Endothelial cell of umbilical vein (primary cell): ENCODE data around the gene C20orf202. TPM values are rescaled to one million over a fixed set of nuclear protein-coding genes. Genes with fewer than 3 reads are reported as not detected.

Source experiments
- BruUV-seq: library from RNA; stranded (reverse); fragments of 400-500 nt; replicated peaks from 2 replicates; lab custom pipeline; 2021; lab: Mats Ljungman, UMichigan
- CTCF ChIA-PET: fragments of 300-600, 350-600 bp; sonication (Branson Sonifier 250); formaldehyde crosslinking; loops from one replicate; lab custom pipeline; 2021; ENCODE audit warnings: antibody characterized with exemption, inconsistent platforms; lab: Charles Lee
- POLR2A ChIA-PET: fragments of 300-600, 350-600 bp; sonication (Branson Sonifier 250); formaldehyde crosslinking; loops from one replicate; lab custom pipeline; 2021; ENCODE audit warnings: antibody characterized with exemption, inconsistent platforms; lab: Charles Lee
- DNase-seq: peaks from one replicate; pipeline ENCODE4 v3.0.0-alpha.2; 2011; ENCODE audit warnings: low read depth, low spot score
- FAIRE-seq: peaks from 2 replicates; lab custom pipeline; 2011; peaks lifted over from hg19 to GRCh38; lab: Jason Lieb, UNC
- H2AFZ ChIP-seq: 2 replicates; pipeline ENCODE4 v1.6.0; 2012; ENCODE audit warnings: low read depth, low read length, control low read depth, inconsistent platforms
- H3K27ac ChIP-seq: 2 replicates; pipeline ENCODE4 v1.5.1; 2011; ENCODE audit warnings: low read depth, mild to moderate bottlenecking, control low read depth, low read length, moderate library complexity; ENCODE audit not compliant: insufficient read depth
- H3K27me3 ChIP-seq, 2 experiments: 2 replicates each; pipeline versions ENCODE4 v1.6.0 to v1.6.1; 2011; ENCODE audit warnings: low read length in 2 of 2, mixed read lengths in 1 of 2; ENCODE audit not compliant: control insufficient read depth in 2 of 2, insufficient read depth in 2 of 2
- H3K36me3 ChIP-seq, 2 experiments: 2 replicates in 1 of 2; 3 replicates in 1 of 2; pipeline ENCODE4 v1.5.1; 2011; ENCODE audit warnings: low read length in 2 of 2, mild to moderate bottlenecking in 1 of 2, moderate library complexity in 1 of 2; ENCODE audit not compliant: control insufficient read depth in 2 of 2, insufficient read depth in 2 of 2; ENCODE audit errors: extremely low read depth in 1 of 2
- H3K4me1 ChIP-seq: 3 replicates; pipeline ENCODE4 v1.5.1; 2011; ENCODE audit warnings: mild to moderate bottlenecking, low read length; ENCODE audit not compliant: control insufficient read depth, insufficient read depth; ENCODE audit errors: extremely low read depth
- H3K4me2 ChIP-seq: 2 replicates; pipeline ENCODE4 v1.6.1; 2011; ENCODE audit warnings: low read length, control low read depth, mixed read lengths; ENCODE audit not compliant: insufficient read depth
- H3K4me3 ChIP-seq, 3 experiments: fragments of 200-600 bp in 1 of 3; sonication (generic), shearing (Covaris generic) in 1 of 3; replicated peaks in 1 of 3; 2 replicates each; pipeline ENCODE4 v1.5.1; 2011 to 2016; ENCODE audit warnings: control low read depth in 3 of 3, low read length in 3 of 3, mild to moderate bottlenecking in 2 of 3, inconsistent platforms in 1 of 3, low read depth in 1 of 3, moderate library complexity in 1 of 3; ENCODE audit not compliant: insufficient read depth in 1 of 3
- H3K79me2 ChIP-seq: 2 replicates; pipeline ENCODE4 v1.6.0; 2012; ENCODE audit warnings: low read length, inconsistent platforms; ENCODE audit not compliant: control insufficient read depth, insufficient read depth
- H3K9ac ChIP-seq: replicated peaks from 2 replicates; pipeline ENCODE3; 2011; ENCODE audit warnings: low read length, control low read depth; ENCODE audit not compliant: insufficient read depth; ENCODE audit errors: extremely low read depth
- H3K9me1 ChIP-seq: replicated peaks from 3 replicates; pipeline ENCODE4 v1.6.0; 2011; ENCODE audit warnings: mild to moderate bottlenecking, low read length; ENCODE audit not compliant: control insufficient read depth, insufficient read depth; ENCODE audit errors: extremely low read depth
- H3K9me3 ChIP-seq: replicated peaks from 2 replicates; pipeline ENCODE4 v1.5.1; 2012; ENCODE audit warnings: low read length, inconsistent platforms; ENCODE audit not compliant: control insufficient read depth, insufficient read depth
- H4K20me1 ChIP-seq: replicated peaks from 2 replicates; pipeline ENCODE3; 2011; ENCODE audit warnings: mild to moderate bottlenecking, low read length; ENCODE audit not compliant: control insufficient read depth, insufficient read depth; ENCODE audit errors: extremely low read depth
- POLR2AphosphoS5 ChIP-seq: IDR thresholded peaks from 2 replicates; pipeline ENCODE4 v1.6.1; 2012; ENCODE audit warnings: low read depth, mild to moderate bottlenecking, control low read depth, low read length, moderate library complexity; ENCODE audit not compliant: insufficient read depth
- dilution Hi-C: fragments of 300-500 bp; cut with MboI; formaldehyde crosslinking; loops from one replicate; pipeline ENCODE4 v1.15.0; 2019; ENCODE audit warnings: low sequenced_read_pairs; ENCODE audit not compliant: extremely low pct_ligation_motif_present
- intact Hi-C: fragments of 100-400 bp; cut with micrococcal nuclease; formaldehyde crosslinking; loops from one replicate; pipeline ENCODE4 v1.10.0; 2022
- polyA plus RNA-seq, 4 experiments: library from polyadenylated mRNA; depleted of rRNA in 3 of 4; stranded (reverse) in 3 of 4; unstranded in 1 of 4; fragments of >200 nt; gene quantifications; 2 replicates each; pipeline versions ENCODE4 v1.2.1 to v1.2.3, GENCODE V29; 2011 to 2012; ENCODE audit warnings: missing spikeins in 1 of 4
- total RNA-seq: library from RNA; stranded (reverse); gene quantifications from 2 replicates; pipeline ENCODE4 v1.2.3, GENCODE V29; 2021
- TF ChIP-seq, protein P1 (sequence below), 2 donors: IDR thresholded peaks; 1 replicate in 1 of 2; 2 replicates in 1 of 2; pipeline ENCODE4 v1.5.1; 2011; ENCODE audit warnings: low read length in 2 of 2, mild to moderate bottlenecking in 2 of 2, moderate library complexity in 2 of 2, control low read depth in 1 of 2, inconsistent platforms in 1 of 2, low read depth in 1 of 2; ENCODE audit not compliant: insufficient read depth in 1 of 2; ENCODE audit errors: extremely low read depth in 1 of 2

The C20orf202 gene
- total and polyA plus RNA-seq, 2 donors (not counting 3 experiments of a cell fraction or from before 2014, with no cell fraction given) = not detected

DNA sequence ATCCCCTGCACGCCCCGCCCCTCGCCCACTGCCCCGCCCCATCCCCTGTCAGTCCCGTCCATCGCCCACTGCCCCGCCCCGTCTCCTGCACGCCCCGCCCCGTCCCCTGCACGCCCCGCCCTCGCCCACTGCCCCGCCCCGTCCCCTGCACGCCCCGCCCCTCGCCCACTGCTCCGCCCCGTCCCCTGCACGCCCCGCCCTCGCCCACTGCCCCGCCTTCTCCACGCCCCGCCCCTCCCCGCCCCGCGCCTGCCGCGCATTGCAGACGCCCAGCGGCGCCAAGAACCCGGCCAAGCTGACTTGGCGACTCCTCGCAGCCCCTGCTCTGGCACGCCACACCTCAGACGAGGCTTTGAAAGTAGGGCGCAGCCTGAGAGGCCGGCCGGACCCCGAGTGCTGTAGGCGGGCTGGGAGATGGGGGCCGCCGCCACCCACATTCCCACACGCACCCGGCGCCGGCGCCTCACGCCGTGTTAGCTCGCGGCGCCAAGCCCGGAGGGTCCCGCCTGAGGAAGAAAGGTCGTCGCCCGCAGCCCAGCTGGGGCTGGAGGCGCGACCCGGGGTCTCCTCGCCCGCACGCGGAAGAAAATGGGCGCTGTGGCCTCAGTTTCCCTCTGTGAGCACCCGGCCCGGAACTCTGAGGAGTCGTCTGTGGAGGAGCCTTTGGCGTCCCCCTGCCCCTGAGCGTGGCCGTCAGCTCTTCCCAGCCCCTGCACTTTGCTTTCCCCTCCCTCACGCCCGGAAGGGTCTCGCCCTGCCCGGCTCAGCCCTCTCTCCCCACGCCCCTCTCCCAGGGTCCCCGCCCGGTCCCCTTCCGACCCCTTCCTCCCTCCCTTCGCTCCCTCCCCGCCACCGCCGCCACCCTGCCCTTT, 22.8 kb downstream of the C20orf202 start, which contains the start of gene RAD21L1:
RAD21L1 (plus strand) TSS at position 262 of the 872 bp plus-strand sequence. CDS start 2,410 bp downstream, outside the sequence.
- peak within 1 kb of the TSS; percentile 70 for H3K27ac ChIP-seq
- no peaks in the 10 kb centered on the region for H3K79me2 ChIP-seq
- no peaks in the 10 kb centered on the region for H3K9me3 ChIP-seq
- intact Hi-C loops = loop anchor here (1.0 to 5.0 kb wide), 7 partner anchors 41 to 244 kb away; partner anchors contain the start of genes FKBP1A, PSMF1 and SNPH
- FAIRE-seq (peak; percentile 64), DNase-seq (peak; percentile 50)
- H3K27me3 ChIP-seq = peaks cover 0 to 23% of the 10 kb centered on the region in 2 experiments
- H3K4me1 ChIP-seq = peaks cover 6% of the 10 kb centered on the region
- H4K20me1 ChIP-seq = no peaks in the 10 kb centered on the region
- dilution Hi-C loops = no loop called here
- BruUV-seq = no TSS peak
- H3K36me3 ChIP-seq = no peaks in the 10 kb centered on the region
- H3K9me1 ChIP-seq = no peaks in the 10 kb centered on the region
- H3K9ac ChIP-seq = peak within 1 kb of the TSS; percentile 74
- TF ChIP-seq, protein P1, sequence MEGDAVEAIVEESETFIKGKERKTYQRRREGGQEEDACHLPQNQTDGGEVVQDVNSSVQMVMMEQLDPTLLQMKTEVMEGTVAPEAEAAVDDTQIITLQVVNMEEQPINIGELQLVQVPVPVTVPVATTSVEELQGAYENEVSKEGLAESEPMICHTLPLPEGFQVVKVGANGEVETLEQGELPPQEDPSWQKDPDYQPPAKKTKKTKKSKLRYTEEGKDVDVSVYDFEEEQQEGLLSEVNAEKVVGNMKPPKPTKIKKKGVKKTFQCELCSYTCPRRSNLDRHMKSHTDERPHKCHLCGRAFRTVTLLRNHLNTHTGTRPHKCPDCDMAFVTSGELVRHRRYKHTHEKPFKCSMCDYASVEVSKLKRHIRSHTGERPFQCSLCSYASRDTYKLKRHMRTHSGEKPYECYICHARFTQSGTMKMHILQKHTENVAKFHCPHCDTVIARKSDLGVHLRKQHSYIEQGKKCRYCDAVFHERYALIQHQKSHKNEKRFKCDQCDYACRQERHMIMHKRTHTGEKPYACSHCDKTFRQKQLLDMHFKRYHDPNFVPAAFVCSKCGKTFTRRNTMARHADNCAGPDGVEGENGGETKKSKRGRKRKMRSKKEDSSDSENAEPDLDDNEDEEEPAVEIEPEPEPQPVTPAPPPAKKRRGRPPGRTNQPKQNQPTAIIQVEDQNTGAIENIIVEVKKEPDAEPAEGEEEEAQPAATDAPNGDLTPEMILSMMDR (IDR thresholded peaks at IDR 0.05; ENCODE audit: extremely low read depth in 1 of 2, insufficient read depth in 1 of 2, low read depth in 1 of 2, low read length in 2 of 2) = no peak
- peak; percentile 51 for TF ChIP-seq POLR2AphosphoS5
- ChIA-PET POLR2A (interaction anchor here (0.6 to 0.7 kb wide), 2 partner anchors 16 to 118 kb away, joined by 3 read pairs; no protein-coding TSS in a partner anchor), CTCF (interaction anchor here (0.9 to 1.2 kb wide), 5 partner anchors 16 to 278 kb away, joined by 3 to 5 read pairs (median 4); no protein-coding TSS in a partner anchor)
- peak within 1 kb of the TSS; percentile 92 for H3K4me2 ChIP-seq
- peak within 1 kb of the TSS; percentile 70 to 90 (median 71) for H3K4me3 ChIP-seq
- H2AFZ ChIP-seq = peak within 1 kb of the TSS; percentile 99
